ENCODE measurements around the gene TBXAS1.

- no peak for TF ChIP-seq REST (IDR thresholded peaks at IDR 0.05)
- no peak for TF ChIP-seq EGR1 (IDR thresholded peaks at IDR 0.05; ENCODE audit: low read depth in 2 of 2)
- no peak for TF ChIP-seq CTCF (IDR thresholded peaks at IDR 0.05; ENCODE audit: low read depth, low read length, missing input control)
- no peak for TF ChIP-seq ZBTB33 (IDR thresholded peaks at IDR 0.05)
- no peak for TF ChIP-seq RXRA (IDR thresholded peaks at IDR 0.05)
- no peak for TF ChIP-seq MAX (IDR thresholded peaks at IDR 0.05)
- no peak for TF ChIP-seq FOXA1 (IDR thresholded peaks at IDR 0.05)
- no peak for TF ChIP-seq YY1 (IDR thresholded peaks at IDR 0.05)
- TF ChIP-seq JUND (IDR thresholded peaks at IDR 0.05): no peak
- TF ChIP-seq TAF1 (conservative IDR thresholded peaks at IDR 0.05): no peak
Observed at GRCh38 chr7:139947021-139947420, 118.0 kb downstream of the TBXAS1 start.

Measured in liver (tissue), 3 donors.